HG03442 (cell line): ENCODE measurements around the gene SDK1.

Source experiments
- ATAC-seq: cut with Tn5 transposase; IDR thresholded peaks from one replicate; pipeline ENCODE4 v1.9.1; 2021; ENCODE audit warnings: mild to moderate bottlenecking, moderate library complexity; ENCODE audit not compliant: unreplicated experiment

Gene SDK1

GRCh38 chr7:4138866-4139265 is 837.8 kb downstream of the SDK1 start:
- ATAC-seq = no peak

GRCh38 chr7:4139656-4140625 is 838.9 kb downstream of the SDK1 start:
- no peak for ATAC-seq

GRCh38 chr7:4140933-4141332 is 839.9 kb downstream of the SDK1 start:
- no peak for ATAC-seq

- ATAC-seq = no peak
These were observed 842.0 kb downstream of the SDK1 start for GRCh38 chr7:4143006-4143405.

- no peak for ATAC-seq
These were observed 842.6 kb downstream of the SDK1 start for GRCh38 chr7:4143511-4144171.

GRCh38 chr7:4144172-4144701 is 843.2 kb downstream of the SDK1 start:
- no peak for ATAC-seq

GRCh38 chr7:4144811-4145510 is 843.9 kb downstream of the SDK1 start:
- no peak for ATAC-seq

GRCh38 chr7:4145576-4145975 is 844.5 kb downstream of the SDK1 start:
- ATAC-seq = no peak

- ATAC-seq = no peak
These were observed 847.0 kb downstream of the SDK1 start for GRCh38 chr7:4147926-4148620.

GRCh38 chr7:4149236-4149635 is 848.2 kb downstream of the SDK1 start:
- ATAC-seq = no peak

- ATAC-seq = no peak
These were observed 848.6 kb downstream of the SDK1 start for GRCh38 chr7:4149645-4150044.

GRCh38 chr7:4150731-4151130 is 849.7 kb downstream of the SDK1 start:
- ATAC-seq = no peak

GRCh38 chr7:4151524-4151923 is 850.5 kb downstream of the SDK1 start:
- ATAC-seq = no peak

GRCh38 chr7:4151926-4152549 is 851.0 kb downstream of the SDK1 start:
- no peak for ATAC-seq

- ATAC-seq = no peak
These were observed 854.0 kb downstream of the SDK1 start for GRCh38 chr7:4154882-4155535.

- ATAC-seq = no peak
These were observed 855.1 kb downstream of the SDK1 start for GRCh38 chr7:4156190-4156589.

- ATAC-seq = no peak
These were observed 856.6 kb downstream of the SDK1 start for GRCh38 chr7:4157651-4158050.

- ATAC-seq = no peak
These were observed 857.5 kb downstream of the SDK1 start for GRCh38 chr7:4158441-4159153.

- ATAC-seq = no peak
These were observed 858.1 kb downstream of the SDK1 start for GRCh38 chr7:4159154-4159501.
